ENCODE data around the gene ADAMTS9. TPM values are rescaled to one million over a fixed set of nuclear protein-coding genes. Genes with fewer than 3 reads are reported as not detected.

ADAMTS9 gene
- total and polyA plus RNA-seq, 2 donors: 20.7 to 120 TPM

DNA sequence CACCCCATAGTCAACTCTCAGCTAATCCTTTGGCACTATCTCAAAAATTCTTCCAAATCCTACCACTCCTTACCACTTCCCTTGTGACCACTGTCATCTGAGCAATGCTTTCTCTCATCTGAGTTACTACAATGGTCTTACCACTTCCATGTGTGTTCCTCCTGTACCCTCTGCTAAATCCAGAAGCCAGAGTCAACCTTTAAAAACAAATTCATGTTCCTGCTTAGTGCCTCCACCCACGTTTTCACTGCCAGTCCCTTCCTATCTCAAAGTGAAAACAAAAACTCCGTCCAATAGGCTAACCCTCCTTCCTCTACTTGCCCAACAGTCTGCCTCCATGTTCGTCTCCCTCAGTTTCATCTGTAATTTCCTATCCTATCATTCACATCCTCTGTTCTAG is 109.0 kb downstream of the ADAMTS9 start:
- 84% methylated on average over 3 of the region's 3 CpGs for WGBS
- DNase-seq (ENCODE audit: extremely low spot score): no peak
- H3K27ac ChIP-seq (ENCODE audit: low read depth): no peak overlapping the region
- no peaks in the 10 kb centered on the region for H3K36me3 ChIP-seq (ENCODE audit: insufficient read depth)
- H3K4me3 ChIP-seq (ENCODE audit: low read depth, low read length): no peak overlapping the region
- no peaks in the 10 kb centered on the region for H3K4me1 ChIP-seq (ENCODE audit: insufficient read depth)

DNA sequence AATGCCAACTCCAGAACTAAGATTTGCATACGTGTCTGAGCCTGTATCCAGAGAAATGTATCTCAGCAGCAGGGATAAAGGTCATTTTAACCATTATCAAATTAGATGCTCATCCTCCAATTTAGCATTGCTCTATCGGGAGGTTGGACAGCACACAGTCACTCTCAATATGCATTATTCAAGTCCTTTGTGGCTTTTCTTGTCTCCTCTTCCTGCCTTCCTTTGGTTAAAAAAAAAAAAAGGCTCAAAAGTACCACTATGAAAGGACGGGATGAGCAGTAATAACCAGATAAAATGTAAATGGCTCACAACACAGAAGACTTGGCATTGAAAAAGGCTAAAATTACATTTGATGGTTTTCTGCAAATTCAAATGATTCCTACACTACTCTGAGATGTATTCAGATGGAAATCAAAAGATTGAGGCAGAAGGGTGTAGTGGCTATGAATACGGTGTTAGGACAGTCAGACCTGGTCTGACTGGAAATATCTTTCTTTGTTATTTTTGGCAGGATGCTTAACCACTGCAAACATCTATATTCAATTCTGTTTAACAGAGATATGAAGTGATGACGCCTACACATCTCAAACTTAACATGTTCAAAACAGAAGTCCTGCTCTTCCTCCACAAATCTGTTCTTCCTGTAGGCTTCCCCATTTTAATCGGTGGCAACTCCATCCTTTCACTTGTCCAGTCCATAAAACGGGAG is 109.6 kb downstream of the ADAMTS9 start:
- H3K27ac ChIP-seq (ENCODE audit: low read depth): no peak overlapping the region
- WGBS: 77% methylated on average over 7 of the region's 7 CpGs
- H3K4me1 ChIP-seq (ENCODE audit: insufficient read depth): no peaks in the 10 kb centered on the region
- no peaks in the 10 kb centered on the region for H3K36me3 ChIP-seq (ENCODE audit: insufficient read depth)
- no peak for DNase-seq (ENCODE audit: extremely low spot score)
- H3K4me3 ChIP-seq (ENCODE audit: low read depth, low read length): no peak overlapping the region

GRCh38 chr3:64576211-64576775 is 111.5 kb downstream of the ADAMTS9 start:
- Histone ChIP-seq H3K36me3 (ENCODE audit: insufficient read depth) (no peaks in the 10 kb centered on the region), H3K4me3 (ENCODE audit: low read depth, low read length) (no peak overlapping the region), H3K27ac (ENCODE audit: low read depth) (no peak overlapping the region), H3K4me1 (ENCODE audit: insufficient read depth) (no peaks in the 10 kb centered on the region)
- WGBS: 90% methylated on average over 10 of the region's 10 CpGs
- no peak for DNase-seq (ENCODE audit: extremely low spot score)

DNA sequence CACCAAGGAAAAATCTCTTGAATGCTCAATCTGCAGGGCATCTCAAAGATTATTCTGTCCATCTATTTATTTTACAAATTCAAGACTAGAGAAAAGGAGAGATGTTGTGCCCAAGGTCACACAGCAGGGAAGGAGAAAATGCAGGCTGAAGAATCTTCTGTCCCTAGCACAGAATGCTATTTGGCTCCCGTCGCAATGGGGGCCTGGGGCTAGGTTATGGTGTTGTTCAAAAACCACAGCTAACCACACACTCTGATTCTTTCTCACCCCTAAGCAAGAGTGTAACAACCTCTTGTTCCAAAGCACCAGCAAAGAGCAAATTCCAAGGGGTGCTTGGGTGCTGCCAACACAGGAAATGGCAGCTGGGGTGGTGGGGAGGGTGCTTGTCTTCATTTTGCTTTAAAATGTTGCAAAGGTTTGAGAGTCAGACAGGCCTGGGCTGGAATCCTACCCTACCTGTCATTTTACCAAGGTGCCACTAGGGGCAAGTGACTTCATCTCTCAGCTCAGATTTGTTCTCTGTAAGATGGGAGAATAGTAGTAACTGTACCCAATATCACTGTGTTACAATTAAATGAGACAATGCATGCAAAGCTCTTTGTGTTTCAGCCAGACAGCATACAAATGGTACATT is 112.5 kb downstream of the ADAMTS9 start:
- no peaks in the 10 kb centered on the region for H3K4me1 ChIP-seq (ENCODE audit: insufficient read depth)
- H3K36me3 ChIP-seq (ENCODE audit: insufficient read depth): no peaks in the 10 kb centered on the region

GRCh38 chr3:64574194-64574593 is 113.6 kb downstream of the ADAMTS9 start:
- Histone ChIP-seq H3K4me3 (ENCODE audit: low read depth, low read length) (no peak overlapping the region), H3K27ac (ENCODE audit: low read depth) (no peak overlapping the region), H3K4me1 (ENCODE audit: insufficient read depth) (no peaks in the 10 kb centered on the region), H3K36me3 (ENCODE audit: insufficient read depth) (no peaks in the 10 kb centered on the region)
- DNase-seq (ENCODE audit: extremely low spot score): no peak
- WGBS: 92% methylated on average over 2 of the region's 2 CpGs

More for the DNA sequence above, 112.5 kb downstream of the ADAMTS9 start:
- 87% methylated on average over 2 of the region's 2 CpGs for WGBS
- no peak overlapping the region for H3K4me3 ChIP-seq (ENCODE audit: low read depth, low read length)
- H3K27ac ChIP-seq (ENCODE audit: low read depth): no peak overlapping the region
- no peak for DNase-seq (ENCODE audit: extremely low spot score)

DNA sequence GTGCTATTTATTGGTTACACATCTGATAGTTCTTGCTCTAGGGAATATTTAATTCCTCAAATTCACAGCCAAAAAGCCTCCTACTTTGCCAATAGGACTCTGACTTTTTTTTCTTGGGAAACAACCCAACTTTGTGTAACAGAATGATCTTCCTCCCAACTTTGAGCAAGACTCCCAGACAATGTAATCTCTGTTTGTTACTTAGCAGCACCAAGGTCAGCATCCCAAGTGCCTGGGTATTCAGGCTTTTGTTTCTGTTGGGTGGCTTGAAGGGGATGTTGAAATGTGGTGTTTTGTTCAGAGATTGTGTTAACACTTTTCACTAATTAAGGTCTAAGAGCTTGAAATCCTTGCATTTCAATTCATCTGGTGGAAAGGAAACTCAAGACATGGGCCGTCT is 115.8 kb downstream of the ADAMTS9 start:
- no peak for DNase-seq (ENCODE audit: extremely low spot score)
- Histone ChIP-seq H3K27ac (ENCODE audit: low read depth) (no peak overlapping the region), H3K36me3 (ENCODE audit: insufficient read depth) (no peaks in the 10 kb centered on the region), H3K4me1 (ENCODE audit: insufficient read depth) (no peaks in the 10 kb centered on the region), H3K4me3 (ENCODE audit: low read depth, low read length) (no peak overlapping the region)
- 93% methylated on average over 1 of the region's 1 CpG for WGBS

- WGBS: 80% methylated on average over 5 of the region's 5 CpGs
- Histone ChIP-seq H3K4me3 (ENCODE audit: low read depth, low read length) (no peak overlapping the region), H3K4me1 (ENCODE audit: insufficient read depth) (no peaks in the 10 kb centered on the region), H3K36me3 (ENCODE audit: insufficient read depth) (no peaks in the 10 kb centered on the region), H3K27ac (ENCODE audit: low read depth) (no peak overlapping the region)
- no peak for DNase-seq (ENCODE audit: extremely low spot score)
These were observed 118.8 kb downstream of the ADAMTS9 start for GRCh38 chr3:64568895-64569517.

DNA sequence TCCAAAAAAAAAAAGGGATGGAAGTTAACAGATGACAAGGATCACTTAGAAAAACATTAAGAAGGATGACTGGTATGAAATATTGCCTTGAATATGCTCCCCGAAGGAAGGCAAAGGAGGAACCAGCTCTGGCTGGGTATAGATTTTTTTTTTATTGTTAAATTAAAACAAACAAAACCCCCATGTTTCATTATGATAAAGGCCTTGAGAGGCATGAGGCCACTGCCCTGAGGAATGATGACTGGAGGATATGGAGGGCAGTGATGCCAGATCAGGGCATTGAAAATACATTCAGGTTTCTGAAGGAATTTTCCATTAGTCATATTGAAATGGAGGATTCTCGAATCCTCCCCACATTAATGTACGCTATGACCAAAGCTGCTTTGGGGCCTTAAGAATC is 120.9 kb downstream of the ADAMTS9 start:
- 82% methylated on average over 3 of the region's 3 CpGs for WGBS
- Histone ChIP-seq H3K4me3 (ENCODE audit: low read depth, low read length) (no peak overlapping the region), H3K27ac (ENCODE audit: low read depth) (no peak overlapping the region), H3K4me1 (ENCODE audit: insufficient read depth) (no peaks in the 10 kb centered on the region), H3K36me3 (ENCODE audit: insufficient read depth) (no peaks in the 10 kb centered on the region)
- no peak for DNase-seq (ENCODE audit: extremely low spot score)

DNA sequence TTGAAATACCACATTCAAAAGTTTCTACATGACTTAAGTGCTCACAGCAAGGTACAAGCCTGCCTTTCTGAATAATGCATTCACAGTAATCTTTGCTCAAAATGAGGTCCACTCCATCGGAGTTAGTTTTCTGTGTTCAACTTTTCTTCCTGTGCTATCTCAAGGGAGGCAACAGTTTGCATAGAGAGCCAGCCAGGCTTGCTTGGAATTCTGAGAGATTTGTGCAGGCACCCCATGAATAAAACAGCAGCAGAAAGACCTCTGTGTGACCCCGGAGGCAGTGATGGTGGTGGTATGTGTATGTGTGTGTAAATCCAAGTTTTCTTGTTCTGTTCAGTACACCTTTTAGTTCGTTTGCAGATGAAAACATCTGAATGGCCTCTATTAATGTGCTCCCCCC is 124.0 kb downstream of the ADAMTS9 start:
- WGBS: 20% methylated on average over 3 of the region's 3 CpGs
- DNase-seq (ENCODE audit: extremely low spot score): no peak
- Histone ChIP-seq H3K27ac (ENCODE audit: low read depth) (no peak overlapping the region), H3K4me1 (ENCODE audit: insufficient read depth) (no peaks in the 10 kb centered on the region), H3K4me3 (ENCODE audit: low read depth, low read length) (no peak overlapping the region), H3K36me3 (ENCODE audit: insufficient read depth) (no peaks in the 10 kb centered on the region)

DNA sequence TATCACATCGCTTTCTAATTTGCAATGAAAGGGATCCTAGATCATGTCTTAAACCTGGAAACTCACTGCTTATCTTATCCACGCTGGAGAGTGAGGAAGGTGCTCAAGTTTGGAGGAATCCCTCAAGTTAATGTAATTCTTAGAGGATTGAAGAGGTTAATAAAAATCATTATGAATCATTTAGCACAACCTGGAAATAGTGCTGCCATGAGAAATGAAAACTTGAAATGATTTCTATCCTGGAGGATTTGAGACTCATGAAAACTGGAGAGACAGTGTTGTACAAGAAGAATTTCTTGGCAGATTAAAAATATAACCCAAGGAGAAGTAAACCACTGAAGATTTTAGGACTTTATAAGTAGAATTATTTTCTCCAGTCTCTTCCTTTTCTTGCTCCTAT is 125.9 kb downstream of the ADAMTS9 start:
- Histone ChIP-seq H3K4me3 (ENCODE audit: low read depth, low read length) (peak overlapping the region; percentile 21), H3K27ac (ENCODE audit: low read depth) (no peak overlapping the region), H3K36me3 (ENCODE audit: insufficient read depth) (no peaks in the 10 kb centered on the region), H3K4me1 (ENCODE audit: insufficient read depth) (no peaks in the 10 kb centered on the region)
- WGBS: 39% methylated on average over 2 of the region's 2 CpGs
- DNase-seq (ENCODE audit: extremely low spot score): no peak

- WGBS: 28% methylated on average over 22 of the region's 22 CpGs
- no peaks in the 10 kb centered on the region for H3K4me1 ChIP-seq (ENCODE audit: insufficient read depth)
- H3K36me3 ChIP-seq (ENCODE audit: insufficient read depth): no peaks in the 10 kb centered on the region
- DNase-seq (ENCODE audit: extremely low spot score): no peak
- peak overlapping the region; percentile 21 for H3K4me3 ChIP-seq (ENCODE audit: low read depth, low read length)
- no peak overlapping the region for H3K27ac ChIP-seq (ENCODE audit: low read depth)
These were observed 126.4 kb downstream of the ADAMTS9 start for GRCh38 chr3:64561325-64561843.

GRCh38 chr3:64560791-64561190 is 127.0 kb downstream of the ADAMTS9 start:
- WGBS: 20% methylated on average over 2 of the region's 2 CpGs
- H3K36me3 ChIP-seq (ENCODE audit: insufficient read depth): no peaks in the 10 kb centered on the region
- peak overlapping the region; percentile 21 for H3K4me3 ChIP-seq (ENCODE audit: low read depth, low read length)
- no peaks in the 10 kb centered on the region for H3K4me1 ChIP-seq (ENCODE audit: insufficient read depth)
- no peak overlapping the region for H3K27ac ChIP-seq (ENCODE audit: low read depth)
- DNase-seq (ENCODE audit: extremely low spot score): no peak

- Histone ChIP-seq H3K36me3 (ENCODE audit: insufficient read depth) (no peaks in the 10 kb centered on the region), H3K4me3 (ENCODE audit: low read depth, low read length) (no peak overlapping the region), H3K27ac (ENCODE audit: low read depth) (no peak overlapping the region), H3K4me1 (ENCODE audit: insufficient read depth) (no peaks in the 10 kb centered on the region)
- DNase-seq (ENCODE audit: extremely low spot score): no peak
- 39% methylated on average over 7 of the region's 7 CpGs for WGBS
These were observed 128.2 kb downstream of the ADAMTS9 start for GRCh38 chr3:64559588-64559987.

GRCh38 chr3:64556046-64556445 is 131.8 kb downstream of the ADAMTS9 start:
- Histone ChIP-seq H3K27ac (ENCODE audit: low read depth) (no peak overlapping the region), H3K4me1 (ENCODE audit: insufficient read depth) (no peaks in the 10 kb centered on the region), H3K4me3 (ENCODE audit: low read depth, low read length) (no peak overlapping the region), H3K36me3 (ENCODE audit: insufficient read depth) (no peaks in the 10 kb centered on the region)
- WGBS: 97% methylated on average over 3 of the region's 3 CpGs
- no peak for DNase-seq (ENCODE audit: extremely low spot score)

Data from urinary bladder (tissue), 4 donors.